H1 (cell line): ENCODE data around the gene SSBP3. TPM values are rescaled to one million over a fixed set of nuclear protein-coding genes. Genes with fewer than 3 reads are reported as not detected.

ENCODE experiments used
- CTCF ChIA-PET: fragments of 300-600 bp; sonication (Branson Sonifier 250); formaldehyde crosslinking; loops from one replicate; lab custom pipeline; 2021; ENCODE audit not compliant: partially characterized antibody; lab: Charles Lee
- POLR2A ChIA-PET: fragments of 300-600 bp; sonication (Branson Sonifier 250); formaldehyde crosslinking; loops from one replicate; lab custom pipeline; 2021; ENCODE audit warnings: inconsistent platforms; ENCODE audit not compliant: partially characterized antibody; lab: Charles Lee
- DNase-seq, 2 experiments: peaks; one replicate each; pipeline versions ENCODE4 v3.0.0 to v3.0.0-alpha.2; 2010 to 2022; ENCODE audit warnings: low spot score in 2 of 2, low read depth in 1 of 2, mixed read lengths in 1 of 2
- FAIRE-seq: peaks from 2 replicates; lab custom pipeline; 2011; peaks lifted over from hg19 to GRCh38; lab: Jason Lieb, UNC
- H2AFZ ChIP-seq: 2 replicates; pipeline ENCODE4 v1.8.1; 2012; ENCODE audit warnings: low read length, inconsistent platforms
- H2AK5ac ChIP-seq: 2 replicates; pipeline ENCODE4 v1.6.1; 2013; ENCODE audit warnings: low read depth, low read length
- H2BK120ac ChIP-seq: replicated peaks from 2 replicates; pipeline ENCODE3; 2013; ENCODE audit warnings: low read depth, low read length, inconsistent platforms
- H2BK12ac ChIP-seq: 2 replicates; pipeline ENCODE4 v1.6.1; 2013; ENCODE audit warnings: low read depth, low read length
- H2BK15ac ChIP-seq: 2 replicates; pipeline ENCODE4 v1.6.1; 2013; ENCODE audit warnings: low read length
- H2BK20ac ChIP-seq: 2 replicates; pipeline ENCODE4 v1.6.1; 2013; ENCODE audit warnings: low read length
- H2BK5ac ChIP-seq: 2 replicates; pipeline ENCODE4 v1.6.1; 2013; ENCODE audit warnings: low read depth, low read length
- H3K14ac ChIP-seq: 2 replicates; pipeline ENCODE4 v1.6.1; 2013; ENCODE audit warnings: inconsistent platforms; ENCODE audit not compliant: insufficient read length
- H3K18ac ChIP-seq: 2 replicates; pipeline ENCODE4 v1.6.1; 2013; ENCODE audit warnings: low read length; ENCODE audit errors: extremely low read depth
- H3K23ac ChIP-seq: 2 replicates; pipeline ENCODE4 v1.6.1; 2013; ENCODE audit warnings: inconsistent platforms; ENCODE audit not compliant: insufficient read length
- H3K23me2 ChIP-seq: 2 replicates; pipeline ENCODE4 v1.6.1; 2013; ENCODE audit warnings: low read depth, low read length
- H3K27ac ChIP-seq: 2 replicates; pipeline ENCODE4 v1.6.1; 2011; ENCODE audit warnings: low read depth, low read length, inconsistent platforms
- H3K27me3 ChIP-seq, 4 experiments: replicated peaks in 1 of 4; 1 replicate in 1 of 4; 2 replicates in 3 of 4; pipeline versions ENCODE4 v1.6.1 to v1.8.1; 2011 to 2013; ENCODE audit warnings: low read length in 3 of 4, mild to moderate bottlenecking in 3 of 4, inconsistent platforms in 2 of 4, mixed read lengths in 2 of 4, moderate library complexity in 1 of 4; ENCODE audit not compliant: control insufficient read depth in 3 of 4, insufficient read depth in 3 of 4; ENCODE audit errors: extremely low read depth in 1 of 4
- H3K36me3 ChIP-seq, 4 experiments: 2 replicates each; pipeline versions ENCODE4 v1.6.1 to v1.8.1; 2011 to 2013; ENCODE audit warnings: mild to moderate bottlenecking in 4 of 4, low read length in 3 of 4, moderate library complexity in 2 of 4, control low read depth in 1 of 4, inconsistent platforms in 1 of 4; ENCODE audit not compliant: insufficient read depth in 4 of 4, control insufficient read depth in 2 of 4
- H3K4ac ChIP-seq: replicated peaks from 2 replicates; pipeline ENCODE3; 2013; ENCODE audit warnings: low read length, low read depth, mixed read lengths, inconsistent platforms; ENCODE audit not compliant: insufficient read length
- H3K4me1 ChIP-seq, 4 experiments: replicated peaks in 1 of 4; 1 replicate in 1 of 4; 2 replicates in 3 of 4; pipeline versions ENCODE4 v1.6.1 to v1.8.1; 2011 to 2013; ENCODE audit warnings: low read length in 3 of 4, inconsistent platforms in 2 of 4, mixed read lengths in 1 of 4; ENCODE audit not compliant: insufficient read depth in 4 of 4, control insufficient read depth in 3 of 4
- H3K4me2 ChIP-seq, 2 experiments: 2 replicates each; pipeline versions ENCODE4 v1.6.1 to v1.8.1; 2011 to 2013; ENCODE audit warnings: low read depth in 2 of 2, low read length in 2 of 2, control low read depth in 1 of 2, inconsistent platforms in 1 of 2, mild to moderate bottlenecking in 1 of 2; ENCODE audit not compliant: insufficient read depth in 1 of 2
- H3K4me3 ChIP-seq, 4 experiments: fragments of 200-600, 300-600 bp in 1 of 4; sonication (generic), shearing (Covaris generic), sonication (Bioruptor Twin) in 1 of 4; 2 replicates each; pipeline versions ENCODE4 v1.5.1 to v1.8.1; 2011 to 2016; ENCODE audit warnings: low read length in 4 of 4, low read depth in 3 of 4, control low read depth in 2 of 4, inconsistent platforms in 2 of 4, mild to moderate bottlenecking in 2 of 4, mixed read lengths in 1 of 4, moderate library complexity in 1 of 4; ENCODE audit not compliant: insufficient read depth in 2 of 4; ENCODE audit errors: extremely low read depth in 1 of 4
- H3K56ac ChIP-seq: replicated peaks from 2 replicates; pipeline ENCODE3; 2013; ENCODE audit warnings: low read depth, mild to moderate bottlenecking, mixed read lengths, low read length, inconsistent platforms; ENCODE audit not compliant: insufficient read length
- H3K79me1 ChIP-seq: 2 replicates; pipeline ENCODE4 v1.6.1; 2013; ENCODE audit warnings: low read depth, low read length, control low read depth
- H3K79me2 ChIP-seq, 2 experiments: 2 replicates each; pipeline versions ENCODE4 v1.6.1 to v1.8.1; 2012 to 2013; ENCODE audit warnings: low read length in 2 of 2, mild to moderate bottlenecking in 2 of 2, inconsistent platforms in 1 of 2; ENCODE audit not compliant: insufficient read depth in 2 of 2, control insufficient read depth in 1 of 2
- H3K9ac ChIP-seq, 4 experiments: replicated peaks in 1 of 4; 1 replicate in 1 of 4; 2 replicates in 3 of 4; pipeline versions ENCODE4 v1.6.1 to v1.8.1; 2011 to 2013; ENCODE audit warnings: low read depth in 3 of 4, low read length in 3 of 4, control low read depth in 2 of 4, mild to moderate bottlenecking in 2 of 4, moderate library complexity in 2 of 4, inconsistent platforms in 1 of 4; ENCODE audit errors: extremely low read depth in 1 of 4
- H3K9me3 ChIP-seq, 2 experiments: 2 replicates each; pipeline versions ENCODE4 v1.6.1 to v1.8.1; 2012 to 2013; ENCODE audit warnings: mild to moderate bottlenecking in 2 of 2, moderate library complexity in 2 of 2, control low read depth in 1 of 2, inconsistent platforms in 1 of 2, low read depth in 1 of 2, low read length in 1 of 2, mixed read lengths in 1 of 2; ENCODE audit not compliant: insufficient read depth in 2 of 2
- H4K20me1 ChIP-seq, 2 experiments: replicated peaks in 1 of 2; 2 replicates each; pipeline versions ENCODE3 to v1.8.1; 2011 to 2013; ENCODE audit warnings: inconsistent platforms in 2 of 2, low read length in 2 of 2, mild to moderate bottlenecking in 1 of 2; ENCODE audit not compliant: insufficient read depth in 2 of 2, control insufficient read depth in 1 of 2
- H4K5ac ChIP-seq: 2 replicates; pipeline ENCODE4 v1.6.1; 2013; ENCODE audit warnings: low read length, low read depth, mixed read lengths, inconsistent platforms; ENCODE audit not compliant: insufficient read length
- H4K8ac ChIP-seq: 2 replicates; pipeline ENCODE4 v1.8.0; 2013; ENCODE audit warnings: mild to moderate bottlenecking, moderate library complexity, low read length, inconsistent platforms; ENCODE audit not compliant: insufficient read depth; ENCODE audit errors: extremely low read depth
- H4K91ac ChIP-seq: replicated peaks from 2 replicates; pipeline ENCODE3; 2013; ENCODE audit warnings: low read length, mixed read lengths, inconsistent platforms; ENCODE audit not compliant: insufficient read length
- NRF1 ChIP-seq: IDR thresholded peaks from 2 replicates; pipeline ENCODE4 v1.6.1; 2011; ENCODE audit warnings: mild to moderate bottlenecking, low read depth, low read length, improper control_type of control experiment
- RBBP5 ChIP-seq: IDR thresholded peaks from 2 replicates; pipeline ENCODE4 v1.7.1; 2012; ENCODE audit warnings: low read depth, mild to moderate bottlenecking, inconsistent platforms, low read length, moderate library complexity, borderline replicate concordance
- SIN3A ChIP-seq, 2 experiments: IDR thresholded peaks in 1 of 2; conservative IDR thresholded peaks in 1 of 2; 2 replicates each; pipeline ENCODE4 v1.6.1; 2011 to 2012; ENCODE audit warnings: low read length in 2 of 2, improper control_type of control experiment in 1 of 2, low read depth in 1 of 2, mild to moderate bottlenecking in 1 of 2
- TAF7 ChIP-seq: optimal IDR thresholded peaks from 2 replicates; pipeline ENCODE3; 2011; ENCODE audit warnings: low read depth, mild to moderate bottlenecking, inconsistent platforms, low read length, moderate library complexity, borderline replicate concordance
- WGBS, 2 experiments: shearing (Covaris generic) in 1 of 2; methylation state at CpG; one replicate each; pipeline versions ENCODE4 v1.1.6 to v1.1.7; 2013 to 2015; ENCODE audit warnings: low lambda C conversion rate in 2 of 2, mixed read lengths in 2 of 2, inconsistent platforms in 1 of 2, low coverage in 1 of 2, missing lambda C conversion rate in 1 of 2; ENCODE audit not compliant: insufficient replicate concordance in 2 of 2, insufficient coverage in 1 of 2, insufficient read length in 1 of 2; ENCODE audit errors: extremely low coverage in 1 of 2, missing lambda C conversion rate in 1 of 2; 5-methylcytosine and 5-hydroxymethylcytosine counted together
- polyA plus RNA-seq, 7 experiments: library from polyadenylated mRNA; depleted of rRNA in 3 of 7; stranded (reverse) in 5 of 7; unstranded in 2 of 7; fragments of >200 nt in 5 of 7; fragments of 200-250 nt in 2 of 7; gene quantifications; 1 replicate in 5 of 7; 2 replicates in 1 of 7; 4 replicates in 1 of 7; pipeline versions ENCODE4 v1.2.1 to v1.2.3, GENCODE V29; 2011 to 2013; ENCODE audit warnings: missing spikeins in 2 of 7, mixed read lengths in 2 of 7
- total RNA-seq: library from RNA; stranded (reverse); fragmentation: NEBNext Ultra II Directional; extraction: Animal tissue kit (Norgen Biotek cat#: 25700); gene quantifications from 2 replicates; pipeline ENCODE4 v1.2.1, GENCODE V29; 2021

SSBP3 gene
- total and polyA plus RNA-seq, 2 of the 8 experiments (the other 6 are each of a cell fraction or from before 2014, with no cell fraction given) = 99.7 to 133 TPM

- Histone ChIP-seq H4K8ac (no peak overlapping the region), H4K20me1 (peaks cover 8 to 45% of the 10 kb centered on the region in 2 experiments), H4K91ac (no peak overlapping the region), H3K79me2 (peaks cover 14 to 97% of the 10 kb centered on the region in 2 experiments), H3K9me3 (no peaks in the 10 kb centered on the region), H2BK15ac (no peak overlapping the region), H2AFZ (no peak overlapping the region), H3K79me1 (peaks cover 43% of the 10 kb centered on the region), H3K56ac (no peak overlapping the region), H3K23me2 (no peaks in the 10 kb centered on the region), H2AK5ac (0 out of 2 replicates have a peak overlapping the region, but pooled peaks have one; percentile 76), H3K4ac (no peak overlapping the region), H4K5ac (no peak overlapping the region), H3K9ac (no peak overlapping the region; a peak in 1 of 7 replicates), H2BK12ac (peak overlapping the region; percentile 12; the same call in 1 of the 2 replicates), H3K36me3 (no peaks in the 10 kb centered on the region; a peak in 1 of 8 replicates), H3K23ac (no peak overlapping the region), H2BK120ac (no peak overlapping the region), H3K27me3 (no peaks in the 10 kb centered on the region), H3K4me2 (peak overlapping the region in 1 of 2 experiments; percentile 47; a peak in 1 of 4 replicates), H2BK5ac (peak overlapping the region; percentile 7), H3K18ac (no peak overlapping the region), H3K4me1 (peaks cover 42 to 58% (median 51%) of the 10 kb centered on the region in 4 experiments), H3K4me3 (no peak overlapping the region), H3K27ac (peak overlapping the region; percentile 39; the same call in 1 of the 2 replicates), H3K14ac (no peak overlapping the region), H2BK20ac (no peak overlapping the region)
- TF ChIP-seq RBBP5 = no peak
- 0 out of 4 replicates have a peak, but pooled peaks of 1 of the 2 experiments have one; percentile 28 for TF ChIP-seq SIN3A (conservative IDR thresholded peaks at IDR 0.05 in 1 of 2, IDR thresholded peaks at IDR 0.05 in 1 of 2; ENCODE audit: low read depth in 1 of 2, low read length in 2 of 2)
- no peak for TF ChIP-seq TAF7
- TF ChIP-seq NRF1 = no peak
- FAIRE-seq (no peak), DNase-seq (no peak)
- POLR2A ChIA-PET = interaction anchor here (0.9 to 3.6 kb wide), 7 partner anchors 8 to 168 kb away, joined by 3 to 11 read pairs (median 5); partner anchors contain the start of gene SSBP3
- CTCF ChIA-PET = interaction anchor here (0.7 to 4.2 kb wide), 10 partner anchors 8 to 209 kb away, joined by 3 to 39 read pairs (median 4); no protein-coding TSS in a partner anchor
- WGBS, 2 experiments = 83% methylated on average over 12 of the region's 12 CpGs; no CpG with 5 or more reads in 1 of the 2 experiments
Observed at GRCh38 chr1:54331091-54331772, 75.0 kb downstream of the SSBP3 start.
